ENCODE results near the gene IMP4. TPM values are rescaled to one million over a fixed set of nuclear protein-coding genes. Genes with fewer than 3 reads are reported as not detected.

IMP4 gene
- total and polyA plus RNA-seq, 2 donors (not counting 3 experiments of a cell fraction or from before 2014, with no cell fraction given) = 74.0 to 149 TPM

GRCh38 chr2:130391058-130391871 is 48.6 kb downstream of the IMP4 start:
- H3K9me3 ChIP-seq (replicated peaks; ENCODE audit: control insufficient read depth, insufficient read depth, low read length) = no peaks in the 10 kb centered on the region
- H3K9ac ChIP-seq (replicated peaks; ENCODE audit: extremely low read depth, insufficient read depth, low read length) = peak overlapping the region; percentile 61
- H4K20me1 ChIP-seq (replicated peaks; ENCODE audit: control insufficient read depth, extremely low read depth, insufficient read depth, low read length) = no peaks in the 10 kb centered on the region
- H3K4me2 ChIP-seq (ENCODE audit: insufficient read depth, low read length) = peak overlapping the region; percentile 84
- no peaks in the 10 kb centered on the region for H3K9me1 ChIP-seq (replicated peaks; ENCODE audit: control insufficient read depth, extremely low read depth, insufficient read depth, low read length)
- ChIA-PET POLR2A (no interaction called here), CTCF (interaction anchor here (2.1 kb wide), 1 partner anchor 18 kb away, joined by 6 read pairs; no protein-coding TSS in a partner anchor)
- H3K4me3 ChIP-seq (replicated peaks in 1 of 3; ENCODE audit: insufficient read depth in 1 of 3, low read depth in 1 of 3, low read length in 3 of 3) = peak overlapping the region; percentile 39 to 68 (median 62)
- H3K79me2 ChIP-seq (ENCODE audit: control insufficient read depth, insufficient read depth, low read length) = no peaks in the 10 kb centered on the region
- H3K27me3 ChIP-seq (ENCODE audit: control insufficient read depth in 2 of 2, insufficient read depth in 2 of 2, low read length in 2 of 2) = no peaks in the 10 kb centered on the region
- peak overlapping the region; percentile 78 for H2AFZ ChIP-seq (ENCODE audit: low read depth, low read length)
- no peak overlapping the region for H3K27ac ChIP-seq (ENCODE audit: insufficient read depth, low read depth, low read length)
- FAIRE-seq (peak; percentile 82), DNase-seq (ENCODE audit: low read depth, low spot score) (peak; percentile 77)
- peaks cover 6% of the 10 kb centered on the region for H3K4me1 ChIP-seq (ENCODE audit: control insufficient read depth, extremely low read depth, insufficient read depth, low read length)
- TF ChIP-seq POLR2AphosphoS5 (IDR thresholded peaks at IDR 0.05; ENCODE audit: insufficient read depth, low read depth, low read length) = no peak
- no peak for TF ChIP-seq JUN (IDR thresholded peaks at IDR 0.05; ENCODE audit: borderline replicate concordance, insufficient read depth, insufficient read length, low read depth)
- no peak for TF ChIP-seq CTCF (IDR thresholded peaks at IDR 0.05; ENCODE audit: extremely low read depth in 1 of 2, insufficient read depth in 1 of 2, low read depth in 1 of 2, low read length in 2 of 2)
- TF ChIP-seq GATA2 (IDR thresholded peaks at IDR 0.05; ENCODE audit: insufficient read depth, insufficient read length, low read depth, low read length) = no peak
- TF ChIP-seq POLR2A (IDR thresholded peaks at IDR 0.05; ENCODE audit: low read depth, low read length) = no peak
- TF ChIP-seq MYC (IDR thresholded peaks at IDR 0.05; ENCODE audit: low read depth, low read length) = no peak
- TF ChIP-seq FOS (IDR thresholded peaks at IDR 0.05; ENCODE audit: borderline replicate concordance, insufficient read depth, low read length) = no peak
- no peak for TF ChIP-seq MAX (IDR thresholded peaks at IDR 0.05; ENCODE audit: insufficient read depth, insufficient read length)
- BruUV-seq (replicated peaks) = no TSS peak
- intact Hi-C loops (cut with micrococcal nuclease) (no loop called here), dilution Hi-C loops (cut with MboI; ENCODE audit: extremely low pct_ligation_motif_present, low sequenced_read_pairs) (no loop called here)
- no peaks in the 10 kb centered on the region for H3K36me3 ChIP-seq (ENCODE audit: control insufficient read depth in 2 of 2, extremely low read depth in 1 of 2, insufficient read depth in 2 of 2, low read length in 2 of 2)

All from endothelial cell of umbilical vein (primary cell).